HG03575 (cell line): ENCODE measurements around the gene PGPEP1.

Source experiments
- ATAC-seq: cut with Tn5 transposase; IDR thresholded peaks from one replicate; pipeline ENCODE4 v1.9.1; 2021; ENCODE audit not compliant: unreplicated experiment, insufficient number of reproducible peaks, low FRiP score; ENCODE audit errors: extremely low read depth

The PGPEP1 gene

GRCh38 chr19:18340190-18340989, at the start of gene PGPEP1:
TSS of gene PGPEP1 (plus strand) at chr19:18340598. CDS start at chr19:18340682, 84 bp downstream.
- ATAC-seq: no peak

- no peak for ATAC-seq
These were observed 49.3 kb upstream of the PGPEP1 start for GRCh38 chr19:18291019-18291524.

- no peak for ATAC-seq
These were observed 48.6 kb upstream of the PGPEP1 start for GRCh38 chr19:18291590-18292461.

GRCh38 chr19:18292462-18292809, 48.0 kb upstream of the PGPEP1 start:
- no peak for ATAC-seq

- no peak for ATAC-seq
These were observed 47.4 kb upstream of the PGPEP1 start for GRCh38 chr19:18292810-18293641.

GRCh38 chr19:18293642-18294466, 46.5 kb upstream of the PGPEP1 start:
- no peak for ATAC-seq

GRCh38 chr19:18294467-18294864, 45.9 kb upstream of the PGPEP1 start:
- no peak for ATAC-seq

GRCh38 chr19:18295034-18295451, 45.4 kb upstream of the PGPEP1 start:
- no peak for ATAC-seq

- ATAC-seq: no peak
These were observed 43.1 kb upstream of the PGPEP1 start for GRCh38 chr19:18297308-18297707.

GRCh38 chr19:18298601-18299000, 41.8 kb upstream of the PGPEP1 start:
- no peak for ATAC-seq

- no peak for ATAC-seq
These were observed 40.7 kb upstream of the PGPEP1 start for GRCh38 chr19:18299654-18300053.

- ATAC-seq: no peak
These were observed 39.3 kb upstream of the PGPEP1 start for GRCh38 chr19:18300930-18301717.

GRCh38 chr19:18301718-18302111, 38.7 kb upstream of the PGPEP1 start:
- no peak for ATAC-seq

- no peak for ATAC-seq
These were observed 36.3 kb upstream of the PGPEP1 start for GRCh38 chr19:18304208-18304457.

- ATAC-seq: no peak
These were observed 35.7 kb upstream of the PGPEP1 start for GRCh38 chr19:18304458-18305310.

GRCh38 chr19:18306209-18306887, 34.0 kb upstream of the PGPEP1 start:
- ATAC-seq: no peak

GRCh38 chr19:18306888-18307260, 33.5 kb upstream of the PGPEP1 start:
- ATAC-seq: no peak
